ENCODE results near the gene EVI5. TPM values are rescaled to one million over a fixed set of nuclear protein-coding genes. Genes with fewer than 3 reads are reported as not detected.

EVI5 gene
- total and polyA plus RNA-seq, 2 experiments from 2014 or later = 16.3 to 30.8 TPM

DNA sequence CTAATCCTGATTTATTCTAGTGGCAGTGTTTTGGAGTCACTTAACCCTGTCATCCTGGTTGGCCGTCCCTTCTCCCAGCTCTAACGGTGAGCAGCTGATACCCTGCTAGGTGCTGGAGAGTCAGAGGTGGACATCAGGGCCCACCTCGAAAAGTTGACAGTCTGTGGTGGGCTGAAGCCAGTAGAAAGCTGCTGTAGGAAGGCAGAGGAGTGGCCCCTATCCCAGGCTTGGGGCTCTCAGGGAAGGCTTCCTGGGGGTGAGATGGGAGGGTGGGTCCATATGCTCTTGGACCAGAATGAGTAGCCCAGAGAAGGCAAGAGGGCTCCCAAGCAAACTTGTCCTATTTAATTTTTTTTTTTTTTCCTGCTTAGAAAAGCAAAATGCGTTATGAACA, 46.5 kb upstream of the EVI5 start:
- TF ChIP-seq, protein P1, sequence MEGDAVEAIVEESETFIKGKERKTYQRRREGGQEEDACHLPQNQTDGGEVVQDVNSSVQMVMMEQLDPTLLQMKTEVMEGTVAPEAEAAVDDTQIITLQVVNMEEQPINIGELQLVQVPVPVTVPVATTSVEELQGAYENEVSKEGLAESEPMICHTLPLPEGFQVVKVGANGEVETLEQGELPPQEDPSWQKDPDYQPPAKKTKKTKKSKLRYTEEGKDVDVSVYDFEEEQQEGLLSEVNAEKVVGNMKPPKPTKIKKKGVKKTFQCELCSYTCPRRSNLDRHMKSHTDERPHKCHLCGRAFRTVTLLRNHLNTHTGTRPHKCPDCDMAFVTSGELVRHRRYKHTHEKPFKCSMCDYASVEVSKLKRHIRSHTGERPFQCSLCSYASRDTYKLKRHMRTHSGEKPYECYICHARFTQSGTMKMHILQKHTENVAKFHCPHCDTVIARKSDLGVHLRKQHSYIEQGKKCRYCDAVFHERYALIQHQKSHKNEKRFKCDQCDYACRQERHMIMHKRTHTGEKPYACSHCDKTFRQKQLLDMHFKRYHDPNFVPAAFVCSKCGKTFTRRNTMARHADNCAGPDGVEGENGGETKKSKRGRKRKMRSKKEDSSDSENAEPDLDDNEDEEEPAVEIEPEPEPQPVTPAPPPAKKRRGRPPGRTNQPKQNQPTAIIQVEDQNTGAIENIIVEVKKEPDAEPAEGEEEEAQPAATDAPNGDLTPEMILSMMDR (IDR thresholded peaks at IDR 0.05; ENCODE audit: low read depth, low read length) = no peak
- no peaks in the 10 kb centered on the region for H3K9me3 ChIP-seq (ENCODE audit: low read depth)
- peaks cover 13% of the 10 kb centered on the region for H3K4me1 ChIP-seq (ENCODE audit: low read depth)
- H3K36me3 ChIP-seq = peaks cover 28% of the 10 kb centered on the region
- no peak overlapping the region for H3K27ac ChIP-seq
- H3K4me3 ChIP-seq = no peak overlapping the region
- no peak for DNase-seq (ENCODE audit: low read depth in 1 of 2, low spot score in 1 of 2)
- H3K27me3 ChIP-seq = no peaks in the 10 kb centered on the region

DNA sequence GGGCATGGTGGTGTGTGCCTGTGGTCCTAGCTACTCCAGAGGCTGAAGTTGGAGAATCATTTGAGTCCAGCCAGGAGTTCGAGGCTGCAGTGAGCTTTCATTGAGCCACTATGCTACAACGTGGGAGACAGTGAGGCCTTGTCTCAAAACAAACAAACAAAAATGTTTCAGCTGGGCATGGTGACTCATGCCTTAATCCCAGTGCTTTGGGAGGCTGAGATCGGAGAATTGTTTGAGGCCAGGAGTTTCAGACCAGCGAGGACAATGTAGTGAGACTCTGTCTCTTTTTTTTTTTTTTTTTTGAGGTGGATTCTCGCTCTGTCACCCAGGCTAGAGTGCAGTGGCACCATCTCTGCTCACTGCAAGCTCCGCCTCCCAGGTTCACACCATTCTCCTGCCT, 41.9 kb upstream of the EVI5 start:
- Histone ChIP-seq H3K4me1 (ENCODE audit: low read depth) (no peaks in the 10 kb centered on the region), H3K27ac (no peak overlapping the region), H3K27me3 (no peaks in the 10 kb centered on the region), H3K4me3 (no peak overlapping the region), H3K9me3 (ENCODE audit: low read depth) (no peaks in the 10 kb centered on the region), H3K36me3 (no peaks in the 10 kb centered on the region)
- no peak for DNase-seq (ENCODE audit: low read depth in 1 of 2, low spot score in 1 of 2)
- TF ChIP-seq, protein P1 (IDR thresholded peaks at IDR 0.05; ENCODE audit: low read depth, low read length) = no peak

DNA sequence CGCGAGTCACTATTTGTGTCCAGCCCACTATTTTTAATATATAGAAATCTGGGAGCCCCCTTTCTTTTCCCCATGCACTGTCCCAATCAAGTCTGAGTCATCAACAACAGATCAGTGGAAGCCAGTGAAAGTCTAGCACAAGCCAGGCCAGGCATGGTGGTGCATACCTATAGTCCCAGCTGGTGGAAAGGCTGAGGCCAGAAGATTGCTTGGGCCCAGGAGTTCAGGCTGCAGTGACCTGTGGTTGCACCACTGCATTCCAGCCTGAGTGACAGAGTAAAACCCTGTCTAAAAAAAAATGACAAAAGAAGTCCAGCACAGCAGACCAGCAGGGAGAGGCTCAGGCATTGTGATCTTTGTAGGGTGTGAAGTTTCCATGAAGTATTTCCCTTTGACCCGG, 38.0 kb upstream of the EVI5 start:
- peak; percentile 3 to 73 for DNase-seq (ENCODE audit: low read depth in 1 of 2, low spot score in 1 of 2)
- Histone ChIP-seq H3K9me3 (ENCODE audit: low read depth) (no peaks in the 10 kb centered on the region), H3K27ac (no peak overlapping the region), H3K36me3 (no peaks in the 10 kb centered on the region), H3K4me3 (no peak overlapping the region), H3K27me3 (no peaks in the 10 kb centered on the region), H3K4me1 (ENCODE audit: low read depth) (no peaks in the 10 kb centered on the region)
- TF ChIP-seq, protein P1 (IDR thresholded peaks at IDR 0.05; ENCODE audit: low read depth, low read length) = no peak

DNA sequence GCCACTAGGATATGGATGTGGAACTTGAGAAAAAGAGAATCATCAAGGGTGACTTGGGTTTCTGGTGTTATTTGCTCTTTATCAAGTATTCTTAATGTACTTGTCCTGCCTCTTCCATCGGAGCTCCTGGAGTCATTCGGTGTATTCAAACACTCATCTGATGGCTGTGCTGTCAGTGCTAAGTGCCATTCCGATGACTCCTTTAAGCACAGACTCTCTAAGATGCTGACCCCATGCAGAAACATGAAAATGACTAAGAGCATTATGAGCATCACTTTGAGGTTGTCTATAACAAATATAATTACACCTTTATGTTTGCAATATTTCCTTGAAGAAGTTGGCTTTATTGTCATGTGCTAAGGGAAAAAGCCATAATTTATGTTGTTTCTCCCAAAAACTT, 35.6 kb upstream of the EVI5 start:
- Histone ChIP-seq H3K27me3 (no peaks in the 10 kb centered on the region), H3K9me3 (ENCODE audit: low read depth) (no peaks in the 10 kb centered on the region), H3K4me3 (no peak overlapping the region), H3K4me1 (ENCODE audit: low read depth) (no peaks in the 10 kb centered on the region), H3K36me3 (no peaks in the 10 kb centered on the region), H3K27ac (no peak overlapping the region)
- TF ChIP-seq, protein P1 (IDR thresholded peaks at IDR 0.05; ENCODE audit: low read depth, low read length) = no peak
- DNase-seq (ENCODE audit: low read depth in 1 of 2, low spot score in 1 of 2) = no peak

DNA sequence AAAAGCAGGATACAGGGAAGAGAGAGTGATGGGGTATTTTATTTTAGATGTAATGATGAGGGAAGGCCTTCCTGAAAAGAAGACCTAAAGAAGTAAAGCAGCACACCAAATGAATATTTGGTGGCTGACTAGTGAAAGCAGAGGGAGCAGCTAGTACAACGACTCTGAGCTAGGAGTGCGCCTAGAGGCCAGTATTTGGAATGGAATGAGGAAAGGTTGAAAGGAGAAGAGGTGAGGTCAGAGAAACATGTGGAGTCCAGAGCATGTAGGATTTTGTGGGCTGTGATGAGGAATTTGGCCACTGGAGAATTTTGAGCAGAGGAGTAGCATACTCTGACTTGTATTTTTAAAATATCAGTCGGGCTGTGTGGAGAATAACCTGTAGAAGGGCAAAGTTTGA, 35.1 kb upstream of the EVI5 start:
- Histone ChIP-seq H3K4me1 (ENCODE audit: low read depth) (no peaks in the 10 kb centered on the region), H3K9me3 (ENCODE audit: low read depth) (no peaks in the 10 kb centered on the region), H3K4me3 (no peak overlapping the region), H3K27me3 (no peaks in the 10 kb centered on the region), H3K27ac (no peak overlapping the region), H3K36me3 (no peaks in the 10 kb centered on the region)
- DNase-seq (ENCODE audit: low read depth in 1 of 2, low spot score in 1 of 2) = no peak
- TF ChIP-seq, protein P1 (IDR thresholded peaks at IDR 0.05; ENCODE audit: low read depth, low read length) = no peak
